ENCODE data around the gene ADARB2.

Gene ADARB2

GRCh38 chr10:1745780-1746456 lies 8.6 kb upstream of the ADARB2 start:
- TF ChIP-seq REST (IDR thresholded peaks at IDR 0.05; ENCODE audit: insufficient read depth in 1 of 2, low read depth in 2 of 2, low read length in 2 of 2), result no peak
- TF ChIP-seq FOXP2 (optimal IDR thresholded peaks at IDR 0.05; ENCODE audit: borderline replicate concordance, extremely low read depth, extremely low read length, insufficient read depth), result no peak
- TF ChIP-seq POLR2AphosphoS5 (IDR thresholded peaks at IDR 0.05; ENCODE audit: low read depth, low read length), result no peak
- TF ChIP-seq SIN3A (IDR thresholded peaks at IDR 0.05; ENCODE audit: borderline replicate concordance, insufficient read depth, low read length), result no peak
- TF ChIP-seq TAF1 (IDR thresholded peaks at IDR 0.05; ENCODE audit: borderline replicate concordance, insufficient read depth, low read length), result no peak

- TF ChIP-seq TAF1 (IDR thresholded peaks at IDR 0.05; ENCODE audit: borderline replicate concordance, insufficient read depth, low read length), result no peak
- TF ChIP-seq SIN3A (IDR thresholded peaks at IDR 0.05; ENCODE audit: borderline replicate concordance, insufficient read depth, low read length), result no peak
- TF ChIP-seq REST (IDR thresholded peaks at IDR 0.05; ENCODE audit: insufficient read depth in 1 of 2, low read depth in 2 of 2, low read length in 2 of 2), result no peak
- no peak for TF ChIP-seq FOXP2 (optimal IDR thresholded peaks at IDR 0.05; ENCODE audit: borderline replicate concordance, extremely low read depth, extremely low read length, insufficient read depth)
- TF ChIP-seq POLR2AphosphoS5 (IDR thresholded peaks at IDR 0.05; ENCODE audit: low read depth, low read length), result no peak
These were observed 7.2 kb upstream of the ADARB2 start for GRCh38 chr10:1744524-1744923.

DNA sequence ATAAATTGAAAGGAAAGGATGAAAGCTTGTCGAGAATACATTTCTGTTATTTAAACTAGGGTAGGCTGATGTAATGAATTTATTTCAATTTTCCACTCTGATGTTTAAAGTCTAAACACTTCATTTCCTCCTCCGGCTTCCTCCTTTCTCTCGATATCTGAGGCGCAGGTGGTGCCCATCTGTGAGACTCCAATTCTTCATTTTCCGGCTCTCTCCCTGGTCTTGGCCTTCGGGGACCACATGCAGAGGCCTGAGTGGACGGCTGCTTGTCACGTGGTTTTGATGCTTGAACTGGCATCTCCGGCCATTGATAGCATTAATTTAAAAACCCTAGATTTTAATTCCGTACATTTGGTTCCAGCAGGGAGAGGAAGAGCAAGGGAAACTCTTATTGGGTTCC lies 5.8 kb upstream of the ADARB2 start:
- TF ChIP-seq POLR2AphosphoS5 (IDR thresholded peaks at IDR 0.05; ENCODE audit: low read depth, low read length) (no peak), SIN3A (IDR thresholded peaks at IDR 0.05; ENCODE audit: borderline replicate concordance, insufficient read depth, low read length) (no peak), REST (IDR thresholded peaks at IDR 0.05; ENCODE audit: insufficient read depth in 1 of 2, low read depth in 2 of 2, low read length in 2 of 2) (no peak), FOXP2 (optimal IDR thresholded peaks at IDR 0.05; ENCODE audit: borderline replicate concordance, extremely low read depth, extremely low read length, insufficient read depth) (no peak), TAF1 (IDR thresholded peaks at IDR 0.05; ENCODE audit: borderline replicate concordance, insufficient read depth, low read length) (no peak)

DNA sequence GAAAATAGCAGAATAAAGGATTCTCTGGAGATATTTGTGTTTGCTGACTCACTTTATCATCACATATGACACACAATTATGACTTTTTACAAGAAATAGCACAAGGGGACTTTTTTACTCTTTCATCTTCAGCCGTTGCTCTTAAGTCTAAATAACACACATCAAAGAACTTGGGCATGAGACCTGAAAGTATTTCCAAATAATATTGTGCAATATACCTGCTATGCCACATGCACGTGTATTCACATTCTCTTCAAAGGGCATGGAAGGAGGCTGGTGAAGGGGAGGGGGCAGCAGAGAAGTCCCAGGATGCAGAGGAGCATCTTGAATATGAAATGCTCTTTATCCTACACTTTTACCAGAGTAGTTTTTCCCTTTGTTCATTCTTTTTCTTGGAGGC lies 4.1 kb upstream of the ADARB2 start:
- TF ChIP-seq FOXP2 (optimal IDR thresholded peaks at IDR 0.05; ENCODE audit: borderline replicate concordance, extremely low read depth, extremely low read length, insufficient read depth) (no peak), POLR2AphosphoS5 (IDR thresholded peaks at IDR 0.05; ENCODE audit: low read depth, low read length) (no peak), TAF1 (IDR thresholded peaks at IDR 0.05; ENCODE audit: borderline replicate concordance, insufficient read depth, low read length) (no peak), SIN3A (IDR thresholded peaks at IDR 0.05; ENCODE audit: borderline replicate concordance, insufficient read depth, low read length) (no peak), REST (IDR thresholded peaks at IDR 0.05; ENCODE audit: insufficient read depth in 1 of 2, low read depth in 2 of 2, low read length in 2 of 2) (no peak)
